HG03460 (cell line): ENCODE measurements around the gene ATXN1.

Experiments
- ATAC-seq: cut with Tn5 transposase; IDR thresholded peaks from one replicate; pipeline ENCODE4 v1.9.1; 2021; ENCODE audit not compliant: unreplicated experiment

The ATXN1 gene

GRCh38 chr6:16583144-16583762, 178.0 kb downstream of the ATXN1 start:
- ATAC-seq, result no peak

- ATAC-seq, result no peak
Observed at GRCh38 chr6:16582446-16583143, 178.7 kb downstream of the ATXN1 start.

- no peak for ATAC-seq
Observed at GRCh38 chr6:16578695-16579285, 182.5 kb downstream of the ATXN1 start.

GRCh38 chr6:16576451-16577368, 184.6 kb downstream of the ATXN1 start:
- ATAC-seq, result peak; percentile 97

GRCh38 chr6:16575655-16576054, 185.6 kb downstream of the ATXN1 start:
- ATAC-seq, result no peak

- no peak for ATAC-seq
Observed at GRCh38 chr6:16572943-16573342, 188.3 kb downstream of the ATXN1 start.

- ATAC-seq, result no peak
Observed at GRCh38 chr6:16572317-16572716, 188.9 kb downstream of the ATXN1 start.

- no peak for ATAC-seq
Observed at GRCh38 chr6:16570946-16571345, 190.3 kb downstream of the ATXN1 start.

- ATAC-seq, result no peak
Observed at GRCh38 chr6:16570221-16570553, 191.1 kb downstream of the ATXN1 start.

GRCh38 chr6:16568128-16568527, 193.1 kb downstream of the ATXN1 start:
- no peak for ATAC-seq

- no peak for ATAC-seq
Observed at GRCh38 chr6:16567071-16567470, 194.2 kb downstream of the ATXN1 start.

- ATAC-seq, result no peak
Observed at GRCh38 chr6:16564436-16564835, 196.8 kb downstream of the ATXN1 start.

- ATAC-seq, result no peak
Observed at GRCh38 chr6:16563628-16564240, 197.5 kb downstream of the ATXN1 start.

- no peak for ATAC-seq
Observed at GRCh38 chr6:16562498-16562897, 198.8 kb downstream of the ATXN1 start.

GRCh38 chr6:16559071-16559470, 202.2 kb downstream of the ATXN1 start:
- ATAC-seq, result no peak

- ATAC-seq, result no peak
Observed at GRCh38 chr6:16555550-16555949, 205.7 kb downstream of the ATXN1 start.

- ATAC-seq, result no peak
Observed at GRCh38 chr6:16553531-16553930, 207.7 kb downstream of the ATXN1 start.

- ATAC-seq, result no peak
Observed at GRCh38 chr6:16551466-16551865, 209.8 kb downstream of the ATXN1 start.

- ATAC-seq, result no peak
Observed at GRCh38 chr6:16548121-16548520, 213.1 kb downstream of the ATXN1 start.

GRCh38 chr6:16547587-16547986, 213.7 kb downstream of the ATXN1 start:
- ATAC-seq, result no peak

- no peak for ATAC-seq
Observed at GRCh38 chr6:16546861-16547260, 214.4 kb downstream of the ATXN1 start.
